Left hindlimb (tissue), 1 donor: ENCODE data around the gene BABAM2.

Experiments used
- DNase-seq: peaks from one replicate; pipeline ENCODE4 v3.0.0-alpha.2; 2018

The BABAM2 gene

GRCh38 chr2:28172114-28172898 lies 281.8 kb downstream of the BABAM2 start:
- no peak for DNase-seq

DNA sequence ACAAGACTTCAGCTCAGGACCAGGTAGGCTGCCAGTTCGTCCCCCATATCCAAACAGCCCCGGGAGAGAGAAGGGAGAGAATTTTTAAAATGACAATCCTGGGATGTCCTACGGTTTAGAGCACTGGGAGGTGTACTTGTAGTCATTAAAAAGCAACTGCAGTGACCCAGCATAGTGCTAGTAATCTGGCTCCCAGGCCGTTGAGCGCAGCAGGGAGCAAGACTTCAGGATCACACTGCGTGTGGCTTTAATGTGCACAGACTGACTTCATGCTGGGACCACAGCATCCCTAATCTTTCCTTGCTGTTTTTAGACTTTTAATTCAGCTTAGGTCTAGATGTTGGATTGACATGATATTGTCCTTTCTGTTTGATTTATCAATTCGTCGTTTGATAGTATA lies 282.8 kb downstream of the BABAM2 start:
- DNase-seq: no peak

- DNase-seq: no peak
Measured at GRCh38 chr2:28174211-28174610, 283.7 kb downstream of the BABAM2 start.

DNA sequence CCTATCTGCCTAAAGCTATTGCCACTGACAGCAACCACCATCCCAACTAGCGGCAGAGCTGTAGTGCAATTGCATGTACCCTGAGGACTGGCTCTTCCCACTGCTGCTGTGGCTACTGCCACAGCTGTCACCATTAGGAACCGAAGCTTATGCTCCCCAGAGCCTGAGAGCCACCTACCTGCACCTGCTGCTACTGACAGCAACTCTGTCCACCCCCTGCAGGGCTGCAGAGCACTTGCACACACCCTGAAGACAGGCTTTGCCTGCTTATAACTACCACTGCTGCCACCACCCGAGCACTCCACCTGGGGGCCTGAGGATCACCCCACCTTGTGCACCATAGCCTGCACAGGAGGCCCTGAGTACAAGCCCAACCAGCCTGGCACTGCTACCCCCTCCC lies 284.5 kb downstream of the BABAM2 start:
- DNase-seq: no peak

GRCh38 chr2:28178946-28179345 lies 288.4 kb downstream of the BABAM2 start:
- no peak for DNase-seq

- no peak for DNase-seq
Measured at GRCh38 chr2:28181801-28182200, 291.3 kb downstream of the BABAM2 start.

GRCh38 chr2:28182348-28182747 lies 291.8 kb downstream of the BABAM2 start:
- no peak for DNase-seq

GRCh38 chr2:28185153-28185552 lies 294.6 kb downstream of the BABAM2 start:
- DNase-seq: no peak

GRCh38 chr2:28185891-28186290 lies 295.4 kb downstream of the BABAM2 start:
- DNase-seq: no peak

- no peak for DNase-seq
Measured at GRCh38 chr2:28187186-28187585, 296.7 kb downstream of the BABAM2 start.

DNA sequence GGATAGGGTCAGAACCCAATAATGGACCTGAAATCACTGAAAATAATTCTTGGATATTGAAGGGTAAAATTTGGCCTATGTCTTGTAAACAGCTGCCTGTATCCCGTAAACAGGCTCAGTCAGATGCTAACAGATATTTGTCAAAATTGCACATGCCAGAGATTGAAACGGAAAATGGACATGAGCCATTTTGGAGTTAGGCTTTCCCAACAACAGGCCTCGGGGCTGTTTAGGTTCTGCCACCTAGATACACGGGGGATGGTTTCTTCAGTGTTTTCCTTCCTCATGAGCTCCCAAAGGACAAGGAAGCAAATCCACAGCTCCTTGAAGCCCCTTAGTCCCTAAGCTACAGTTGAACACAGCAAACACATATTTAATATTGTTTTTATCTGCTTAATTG lies 297.9 kb downstream of the BABAM2 start:
- no peak for DNase-seq

GRCh38 chr2:28193630-28194403 lies 303.3 kb downstream of the BABAM2 start:
- DNase-seq: no peak

DNA sequence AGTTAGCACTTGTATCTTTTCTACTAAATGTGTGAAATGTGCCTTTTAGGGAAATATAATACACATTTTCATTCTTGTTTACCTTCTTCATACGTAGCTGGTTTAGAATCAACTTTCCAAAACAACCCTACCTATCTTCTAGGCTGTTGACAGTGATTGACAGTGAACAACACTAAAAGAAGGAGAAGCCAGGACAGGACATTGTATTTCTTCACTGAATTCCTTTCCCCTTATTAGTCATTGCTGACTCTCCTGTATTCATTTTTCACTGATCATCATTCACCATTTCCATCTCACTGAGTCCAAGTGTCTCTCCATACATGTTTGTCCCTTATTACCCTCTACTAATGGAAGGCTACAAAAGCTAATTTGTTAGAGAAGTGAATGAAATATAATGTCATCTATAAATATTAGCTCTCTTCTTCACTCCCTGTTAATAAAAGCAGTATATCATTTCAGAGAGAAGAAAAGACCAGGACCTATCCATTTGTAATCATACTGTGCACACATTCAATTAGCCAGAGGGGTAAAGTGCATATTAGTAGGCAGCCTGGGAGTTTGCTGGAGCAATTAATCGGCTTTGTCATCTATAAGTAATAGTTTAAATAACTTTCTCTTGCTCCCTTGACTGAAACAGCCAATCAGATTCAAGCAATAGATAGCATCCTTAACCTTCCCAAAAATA lies 309.6 kb downstream of the BABAM2 start:
- DNase-seq: no peak

DNA sequence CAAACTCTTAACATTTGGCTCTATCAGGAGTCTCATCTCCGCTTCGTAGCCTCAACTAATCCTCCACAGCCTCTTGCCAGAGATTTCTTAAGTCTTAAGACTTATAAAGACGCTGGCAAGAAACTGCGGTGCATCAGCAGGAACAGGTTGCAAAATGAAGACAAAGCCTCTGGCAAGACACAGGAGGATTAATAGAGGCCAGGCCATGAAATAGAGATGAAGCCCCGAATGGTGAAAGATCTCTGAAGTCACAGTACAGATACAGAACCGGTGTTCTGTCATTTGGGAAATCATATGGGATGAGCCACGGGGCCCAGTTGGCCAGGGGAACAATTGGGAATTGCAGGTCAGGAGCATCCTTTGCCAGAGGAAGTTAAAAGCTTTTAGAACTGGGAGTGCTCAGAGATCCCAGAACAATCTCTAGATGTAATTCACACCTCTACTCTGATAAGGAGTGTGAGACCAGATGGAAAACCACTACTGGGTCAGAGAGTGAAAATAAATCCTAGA lies 311.2 kb downstream of the BABAM2 start:
- DNase-seq: no peak

DNA sequence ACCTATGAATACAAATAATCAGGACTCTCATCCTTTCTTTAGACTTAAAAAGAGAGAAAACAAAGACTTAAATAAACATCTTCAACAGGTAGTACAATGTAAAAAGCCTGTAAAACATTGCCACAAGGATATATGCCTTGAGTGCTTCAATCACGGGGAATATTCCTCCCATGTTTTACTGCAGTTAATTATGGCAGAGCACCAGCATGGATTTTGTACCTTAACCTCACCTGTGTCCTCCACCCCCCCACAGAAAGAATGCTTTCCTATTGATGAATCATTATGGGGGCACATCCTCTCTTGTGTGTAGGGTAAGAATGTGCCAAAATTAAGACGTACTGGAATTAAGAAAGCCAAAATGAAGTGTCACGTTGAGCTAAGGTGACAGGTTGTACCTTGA lies 312.2 kb downstream of the BABAM2 start:
- no peak for DNase-seq

DNA sequence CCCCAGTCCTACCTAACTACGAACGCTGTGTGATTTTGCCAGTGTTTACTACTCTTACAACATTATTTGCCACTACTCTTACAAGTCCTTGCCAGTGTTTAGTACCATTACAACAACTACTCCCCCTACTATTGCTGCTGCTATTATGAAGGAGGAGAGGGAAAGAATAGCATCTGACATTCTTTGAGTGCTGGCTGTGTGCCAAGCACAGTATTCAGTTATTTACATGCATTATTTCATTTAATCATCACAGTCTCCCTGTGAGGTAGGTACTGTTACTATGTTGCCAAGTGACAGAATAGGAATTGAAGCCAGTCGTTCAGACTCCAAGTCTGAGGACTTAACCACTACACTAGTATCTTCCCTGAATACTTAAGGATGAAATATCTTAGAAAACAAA lies 316.2 kb downstream of the BABAM2 start:
- DNase-seq: no peak

GRCh38 chr2:28209261-28209691 lies 318.7 kb downstream of the BABAM2 start:
- DNase-seq: no peak

- no peak for DNase-seq
Measured at GRCh38 chr2:28209864-28210263, 319.3 kb downstream of the BABAM2 start.

- DNase-seq: no peak
Measured at GRCh38 chr2:28210535-28210934, 320.0 kb downstream of the BABAM2 start.

- DNase-seq: no peak
Measured at GRCh38 chr2:28216331-28216730, 325.8 kb downstream of the BABAM2 start.

GRCh38 chr2:28217042-28217740 lies 326.7 kb downstream of the BABAM2 start:
- no peak for DNase-seq

- no peak for DNase-seq
Measured at GRCh38 chr2:28219138-28219537, 328.6 kb downstream of the BABAM2 start.
